Measurements from ENCODE around the gene NEMP1. TPM values are rescaled to one million over a fixed set of nuclear protein-coding genes. Genes with fewer than 3 reads are reported as not detected.
A peak's percentile ranks its signal among the peaks of the same experiment; 100 is the strongest.

The NEMP1 gene
- total and polyA plus RNA-seq, 2 of the 13 experiments (the other 11 are each of a cell fraction or from before 2014, with no cell fraction given), result 11.4 to 12.9 TPM

DNA sequence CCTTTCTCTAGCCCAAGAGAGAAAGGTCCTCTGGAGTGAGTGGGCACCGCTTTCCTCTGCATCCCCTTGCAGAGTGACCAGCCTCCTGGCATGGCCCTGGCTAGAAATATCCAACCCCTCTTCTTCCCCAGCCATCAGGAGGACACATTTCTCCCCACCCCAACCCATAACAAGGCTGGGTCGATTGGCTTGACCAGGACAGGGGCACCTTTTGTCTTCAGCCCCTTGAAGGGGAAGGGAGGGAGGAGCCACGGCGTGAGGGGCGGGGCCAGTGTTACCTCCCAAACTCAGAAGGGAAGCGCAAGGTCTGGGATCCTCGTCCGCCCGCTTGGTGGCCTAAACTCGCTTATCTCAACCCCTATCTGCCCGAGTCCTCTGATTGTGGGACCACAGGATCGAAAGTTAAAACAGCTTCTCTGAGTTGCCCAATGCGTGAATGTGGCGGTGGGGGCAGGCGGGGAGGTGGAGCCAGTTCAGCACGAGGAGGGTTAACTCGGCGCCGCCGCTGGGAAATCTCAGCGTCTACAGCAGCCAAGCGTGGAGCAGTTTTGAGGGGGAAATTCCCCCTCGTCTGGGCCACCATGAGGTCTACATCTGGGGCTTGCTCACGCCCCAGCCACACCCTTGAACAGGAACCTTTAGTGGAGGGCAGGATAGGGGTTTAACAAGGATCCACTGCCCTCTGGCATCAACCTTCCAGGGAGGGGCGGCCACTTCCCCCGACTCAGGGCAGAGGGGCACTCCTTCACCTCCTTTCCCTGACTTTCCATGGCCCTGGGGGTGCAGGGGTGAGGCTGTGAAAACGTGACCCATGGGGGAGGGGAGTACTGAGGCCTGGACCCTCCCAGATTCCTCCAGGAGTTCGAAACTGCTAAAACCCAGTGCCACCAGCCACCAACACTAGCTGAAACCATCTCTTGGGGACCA lies 31.8 kb upstream of the NEMP1 start (continued):
- TF ChIP-seq PRMT3 (CRISPR knock-in tag; IDR thresholded peaks at IDR 0.05; ENCODE audit: borderline replicate concordance, low read depth) (no peak), SP5 (CRISPR knock-in tag; IDR thresholded peaks at IDR 0.05; ENCODE audit: borderline replicate concordance, low read depth) (peak; percentile 25; the same call in 1 of the 2 replicates), MTF2 (CRISPR knock-in tag; IDR thresholded peaks at IDR 0.05; ENCODE audit: borderline replicate concordance) (no peak), ZKSCAN1 (IDR thresholded peaks at IDR 0.05; ENCODE audit: low read length) (no peak), HOXA5 (CRISPR knock-in tag; IDR thresholded peaks at IDR 0.05) (no peak), ZNF350 (CRISPR knock-in tag; IDR thresholded peaks at IDR 0.05; ENCODE audit: borderline replicate concordance, low read depth) (no peak), HES4 (CRISPR knock-in tag; IDR thresholded peaks at IDR 0.05; ENCODE audit: borderline replicate concordance) (no peak), ZFP90 (CRISPR knock-in tag; IDR thresholded peaks at IDR 0.05; ENCODE audit: borderline replicate concordance) (no peak), SALL1 (CRISPR knock-in tag; IDR thresholded peaks at IDR 0.05) (peak; percentile 45), ZNF746 (CRISPR knock-in tag; IDR thresholded peaks at IDR 0.05) (no peak), ZNF367 (CRISPR knock-in tag; IDR thresholded peaks at IDR 0.05; ENCODE audit: borderline replicate concordance) (no peak), MAFF (IDR thresholded peaks at IDR 0.05; ENCODE audit: low read depth, low read length) (no peak), FOXJ3 (CRISPR knock-in tag; IDR thresholded peaks at IDR 0.05; ENCODE audit: borderline replicate concordance) (no peak), GZF1 (CRISPR knock-in tag; IDR thresholded peaks at IDR 0.05) (no peak), ZNF260 (CRISPR knock-in tag; IDR thresholded peaks at IDR 0.05; ENCODE audit: borderline replicate concordance, low read depth) (no peak), BHLHE40 (IDR thresholded peaks at IDR 0.05; ENCODE audit: low read length) (no peak; the same call in 1 of the 2 replicates), SNRNP70 (IDR thresholded peaks at IDR 0.05; ENCODE audit: low read depth, low read length) (no peak)
- TF ChIP-seq, protein P1, sequence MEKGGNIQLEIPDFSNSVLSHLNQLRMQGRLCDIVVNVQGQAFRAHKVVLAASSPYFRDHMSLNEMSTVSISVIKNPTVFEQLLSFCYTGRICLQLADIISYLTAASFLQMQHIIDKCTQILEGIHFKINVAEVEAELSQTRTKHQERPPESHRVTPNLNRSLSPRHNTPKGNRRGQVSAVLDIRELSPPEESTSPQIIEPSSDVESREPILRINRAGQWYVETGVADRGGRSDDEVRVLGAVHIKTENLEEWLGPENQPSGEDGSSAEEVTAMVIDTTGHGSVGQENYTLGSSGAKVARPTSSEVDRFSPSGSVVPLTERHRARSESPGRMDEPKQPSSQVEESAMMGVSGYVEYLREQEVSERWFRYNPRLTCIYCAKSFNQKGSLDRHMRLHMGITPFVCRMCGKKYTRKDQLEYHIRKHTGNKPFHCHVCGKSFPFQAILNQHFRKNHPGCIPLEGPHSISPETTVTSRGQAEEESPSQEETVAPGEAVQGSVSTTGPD (CRISPR knock-in tag; IDR thresholded peaks at IDR 0.05), result no peak
- TF ChIP-seq, protein P2, sequence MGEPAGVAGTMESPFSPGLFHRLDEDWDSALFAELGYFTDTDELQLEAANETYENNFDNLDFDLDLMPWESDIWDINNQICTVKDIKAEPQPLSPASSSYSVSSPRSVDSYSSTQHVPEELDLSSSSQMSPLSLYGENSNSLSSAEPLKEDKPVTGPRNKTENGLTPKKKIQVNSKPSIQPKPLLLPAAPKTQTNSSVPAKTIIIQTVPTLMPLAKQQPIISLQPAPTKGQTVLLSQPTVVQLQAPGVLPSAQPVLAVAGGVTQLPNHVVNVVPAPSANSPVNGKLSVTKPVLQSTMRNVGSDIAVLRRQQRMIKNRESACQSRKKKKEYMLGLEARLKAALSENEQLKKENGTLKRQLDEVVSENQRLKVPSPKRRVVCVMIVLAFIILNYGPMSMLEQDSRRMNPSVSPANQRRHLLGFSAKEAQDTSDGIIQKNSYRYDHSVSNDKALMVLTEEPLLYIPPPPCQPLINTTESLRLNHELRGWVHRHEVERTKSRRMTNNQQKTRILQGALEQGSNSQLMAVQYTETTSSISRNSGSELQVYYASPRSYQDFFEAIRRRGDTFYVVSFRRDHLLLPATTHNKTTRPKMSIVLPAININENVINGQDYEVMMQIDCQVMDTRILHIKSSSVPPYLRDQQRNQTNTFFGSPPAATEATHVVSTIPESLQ (CRISPR knock-in tag; conservative IDR thresholded peaks at IDR 0.05), result no peak
- TF ChIP-seq, protein P3, sequence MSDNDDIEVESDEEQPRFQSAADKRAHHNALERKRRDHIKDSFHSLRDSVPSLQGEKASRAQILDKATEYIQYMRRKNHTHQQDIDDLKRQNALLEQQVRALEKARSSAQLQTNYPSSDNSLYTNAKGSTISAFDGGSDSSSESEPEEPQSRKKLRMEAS (IDR thresholded peaks at IDR 0.05), result peak; percentile 26; the same call in 1 of the 2 replicates
- TF ChIP-seq, protein P4, sequence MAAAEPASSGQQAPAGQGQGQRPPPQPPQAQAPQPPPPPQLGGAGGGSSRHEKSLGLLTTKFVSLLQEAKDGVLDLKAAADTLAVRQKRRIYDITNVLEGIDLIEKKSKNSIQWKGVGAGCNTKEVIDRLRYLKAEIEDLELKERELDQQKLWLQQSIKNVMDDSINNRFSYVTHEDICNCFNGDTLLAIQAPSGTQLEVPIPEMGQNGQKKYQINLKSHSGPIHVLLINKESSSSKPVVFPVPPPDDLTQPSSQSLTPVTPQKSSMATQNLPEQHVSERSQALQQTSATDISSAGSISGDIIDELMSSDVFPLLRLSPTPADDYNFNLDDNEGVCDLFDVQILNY (CRISPR knock-in tag; conservative IDR thresholded peaks at IDR 0.05), result no peak
- TF ChIP-seq, protein P5, sequence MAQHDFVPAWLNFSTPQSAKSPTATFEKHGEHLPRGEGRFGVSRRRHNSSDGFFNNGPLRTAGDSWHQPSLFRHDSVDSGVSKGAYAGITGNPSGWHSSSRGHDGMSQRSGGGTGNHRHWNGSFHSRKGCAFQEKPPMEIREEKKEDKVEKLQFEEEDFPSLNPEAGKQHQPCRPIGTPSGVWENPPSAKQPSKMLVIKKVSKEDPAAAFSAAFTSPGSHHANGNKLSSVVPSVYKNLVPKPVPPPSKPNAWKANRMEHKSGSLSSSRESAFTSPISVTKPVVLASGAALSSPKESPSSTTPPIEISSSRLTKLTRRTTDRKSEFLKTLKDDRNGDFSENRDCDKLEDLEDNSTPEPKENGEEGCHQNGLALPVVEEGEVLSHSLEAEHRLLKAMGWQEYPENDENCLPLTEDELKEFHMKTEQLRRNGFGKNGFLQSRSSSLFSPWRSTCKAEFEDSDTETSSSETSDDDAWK (CRISPR knock-in tag; IDR thresholded peaks at IDR 0.05), result no peak
- TF ChIP-seq, protein P6, sequence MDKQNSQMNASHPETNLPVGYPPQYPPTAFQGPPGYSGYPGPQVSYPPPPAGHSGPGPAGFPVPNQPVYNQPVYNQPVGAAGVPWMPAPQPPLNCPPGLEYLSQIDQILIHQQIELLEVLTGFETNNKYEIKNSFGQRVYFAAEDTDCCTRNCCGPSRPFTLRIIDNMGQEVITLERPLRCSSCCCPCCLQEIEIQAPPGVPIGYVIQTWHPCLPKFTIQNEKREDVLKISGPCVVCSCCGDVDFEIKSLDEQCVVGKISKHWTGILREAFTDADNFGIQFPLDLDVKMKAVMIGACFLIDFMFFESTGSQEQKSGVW (CRISPR knock-in tag; IDR thresholded peaks at IDR 0.05; ENCODE audit: borderline replicate concordance), result no peak

All from HepG2 (cell line).